HepG2 (cell line): ENCODE data around the gene RTP3. TPM values are rescaled to one million over a fixed set of nuclear protein-coding genes. Genes with fewer than 3 reads are reported as not detected.

Experiments
- ATAC-seq: fragments of 200-7000 bp; cut with Tn5 transposase; 3 replicates; pipeline ENCODE4 v1.9.1; 2020; ENCODE audit warnings: mild to moderate bottlenecking, moderate library complexity
- BruUV-seq: library from RNA; stranded (reverse); fragments of 400-500 nt; replicated peaks from 2 replicates; lab custom pipeline; 2021; lab: Mats Ljungman, UMichigan
- CTCF ChIA-PET: fragments of 300-600 bp; formaldehyde crosslinking; extraction: SDS; loops from one replicate; lab custom pipeline; 2021; ENCODE audit warnings: low total read pairs, inconsistent platforms, low intra/inter-chr PET ratio; lab: Yijun Ruan, JAX
- POLR2A ChIA-PET: fragments of 350-600 bp; sonication (Branson Sonifier 250); formaldehyde crosslinking; loops from one replicate; lab custom pipeline; 2020; ENCODE audit warnings: antibody characterized with exemption, inconsistent platforms; lab: Yijun Ruan, JAX
- DNase-seq: peaks from one replicate; pipeline ENCODE4 v3.0.0-alpha.2; 2015; ENCODE audit warnings: low spot score
- FAIRE-seq: peaks from 3 replicates; lab custom pipeline; 2011; peaks lifted over from hg19 to GRCh38; lab: Jason Lieb, UNC
- H2AFZ ChIP-seq: one replicate; pipeline ENCODE4 v1.6.1; 2011; ENCODE audit warnings: low read length, inconsistent platforms
- H3K27ac ChIP-seq: fragments of 300-600 bp; 3 replicates; pipeline ENCODE4 v1.8.0; 2011; ENCODE audit warnings: mixed run types, mild to moderate bottlenecking, mixed read lengths, low read length, inconsistent platforms; ENCODE audit not compliant: insufficient read depth; ENCODE audit errors: extremely low read length
- H3K27me3 ChIP-seq, 2 experiments: fragments of 200-600 bp in 1 of 2; 2 replicates in 1 of 2; 3 replicates in 1 of 2; pipeline versions ENCODE4 v1.6.0 to v1.8.0; 2011; ENCODE audit warnings: low read length in 2 of 2, mild to moderate bottlenecking in 2 of 2, moderate library complexity in 2 of 2, inconsistent platforms in 1 of 2; ENCODE audit not compliant: insufficient read depth in 2 of 2, control insufficient read depth in 1 of 2
- H3K36me3 ChIP-seq, 2 experiments: fragments of 200-600 bp in 1 of 2; replicated peaks in 1 of 2; 2 replicates in 1 of 2; 3 replicates in 1 of 2; pipeline versions ENCODE4 v1.5.1 to v1.8.0; 2011; ENCODE audit warnings: low read length in 2 of 2, inconsistent platforms in 1 of 2; ENCODE audit not compliant: insufficient read depth in 2 of 2, control insufficient read depth in 1 of 2
- H3K4me1 ChIP-seq: 2 replicates; pipeline ENCODE4 v1.5.1; 2012; ENCODE audit warnings: low read length, inconsistent platforms; ENCODE audit not compliant: insufficient read depth
- H3K4me2 ChIP-seq: 2 replicates; pipeline ENCODE4 v1.6.0; 2011; ENCODE audit warnings: low read depth, low read length, inconsistent platforms
- H3K4me3 ChIP-seq, 3 experiments: fragments of 200-600 bp in 1 of 3; sonication (generic), shearing (Covaris generic) in 1 of 3; replicated peaks in 1 of 3; 2 replicates each; pipeline ENCODE4 v1.5.1; 2011 to 2016; ENCODE audit warnings: low read length in 3 of 3, inconsistent platforms in 2 of 3, low read depth in 2 of 3, mild to moderate bottlenecking in 2 of 3, control low read depth in 1 of 3, mixed read lengths in 1 of 3; ENCODE audit not compliant: insufficient read depth in 1 of 3
- H3K79me2 ChIP-seq: one replicate; pipeline ENCODE4 v1.6.1; 2011; ENCODE audit warnings: low read length, inconsistent platforms; ENCODE audit not compliant: insufficient read depth
- H3K9ac ChIP-seq: 2 replicates; pipeline ENCODE4 v1.6.0; 2011; ENCODE audit warnings: mild to moderate bottlenecking, low read depth, low read length, inconsistent platforms; ENCODE audit not compliant: insufficient read depth
- H3K9me3 ChIP-seq: 2 replicates; pipeline ENCODE4 v1.5.1; 2012; ENCODE audit warnings: mild to moderate bottlenecking, low read length
- H4K20me1 ChIP-seq: 2 replicates; pipeline ENCODE4 v1.6.0; 2011; ENCODE audit warnings: inconsistent platforms, mild to moderate bottlenecking, low read length, moderate library complexity; ENCODE audit not compliant: insufficient read depth
- ATF1 ChIP-seq: IDR thresholded peaks from 2 replicates; pipeline ENCODE4 v1.6.1; 2016; ENCODE audit warnings: mild to moderate bottlenecking, control low read depth
- HDAC6 ChIP-seq: fragments of 200-600 bp; sonication (generic); IDR thresholded peaks from 2 replicates; pipeline ENCODE4 v1.7.0; 2017; ENCODE audit warnings: mild to moderate bottlenecking, antibody characterized with exemption, low read length, low read depth
- HHEX ChIP-seq: IDR thresholded peaks from 2 replicates; pipeline ENCODE4 v1.6.1; 2016; ENCODE audit warnings: control low read depth
- KLF12 ChIP-seq: sonication (generic); formaldehyde crosslinking; IDR thresholded peaks from 2 replicates; pipeline ENCODE4 v1.4.0; 2020; ENCODE audit warnings: missing genetic modification reagents, borderline replicate concordance
- MBD4 ChIP-seq: IDR thresholded peaks from 2 replicates; pipeline ENCODE4 v1.6.1; 2012; ENCODE audit warnings: low read length, inconsistent platforms, borderline replicate concordance
- XRCC5 ChIP-seq: fragments of 200-400 bp; formaldehyde crosslinking; optimal IDR thresholded peaks from 2 replicates; pipeline ENCODE3; 2017; ENCODE audit warnings: mild to moderate bottlenecking, low read length
- ZBTB4 ChIP-seq: sonication (generic); formaldehyde crosslinking; IDR thresholded peaks from 2 replicates; pipeline ENCODE4 v1.4.0; 2020; ENCODE audit warnings: missing genetic modification reagents, mild to moderate bottlenecking, borderline replicate concordance
- ZNF17 ChIP-seq: sonication (generic); formaldehyde crosslinking; IDR thresholded peaks from 2 replicates; pipeline ENCODE4 v1.5.0; 2020; ENCODE audit warnings: mild to moderate bottlenecking, missing genetic modification reagents
- ZNF615 ChIP-seq: sonication (generic); formaldehyde crosslinking; IDR thresholded peaks from 2 replicates; pipeline ENCODE4 v1.5.0; 2020; ENCODE audit warnings: mild to moderate bottlenecking, missing genetic modification reagents, borderline replicate concordance
- ZNF709 ChIP-seq: sonication (generic); formaldehyde crosslinking; IDR thresholded peaks from 2 replicates; pipeline ENCODE4 v1.5.0; 2020; ENCODE audit warnings: mild to moderate bottlenecking, missing genetic modification reagents
- ZSCAN5A ChIP-seq: sonication (generic); formaldehyde crosslinking; IDR thresholded peaks from 2 replicates; pipeline ENCODE4 v1.8.0; 2022; ENCODE audit warnings: mild to moderate bottlenecking, missing genetic modification reagents, borderline replicate concordance
- ZSCAN9 ChIP-seq: IDR thresholded peaks from 2 replicates; pipeline ENCODE4 v1.6.1; 2016; ENCODE audit warnings: borderline replicate concordance
- WGBS: methylation state at CpG from one replicate; pipeline ENCODE4 v1.1.6; 2017; ENCODE audit warnings: low lambda C conversion rate; 5-methylcytosine and 5-hydroxymethylcytosine counted together
- in situ Hi-C: cut with HindIII; loops from 2 replicates; pipeline ENCODE4 v1.10.0; 2017; ENCODE audit warnings: low pct_unique_long_range_greater_than_20kb; ENCODE audit not compliant: extremely low pct_ligation_motif_present
- intact Hi-C: fragments of 100-400 bp; cut with micrococcal nuclease; formaldehyde crosslinking; loops from one replicate; pipeline ENCODE4 v1.10.0; 2022; ENCODE audit not compliant: unreplicated experiment
- polyA plus RNA-seq, 8 experiments: library from polyadenylated mRNA; depleted of rRNA in 3 of 8; stranded (reverse) in 7 of 8; unstranded in 1 of 8; fragments of >200 nt; fragmentation: Illumina TruSeq in 4 of 8; extraction: Trizol in 4 of 8; gene quantifications; 2 replicates each; pipeline versions ENCODE4 v1.2.1 to v1.2.3, GENCODE V29; 2011 to 2016; ENCODE audit warnings: low read depth in 4 of 8, missing spikeins in 1 of 8, mixed read lengths in 1 of 8; ENCODE audit not compliant: insufficient read depth in 1 of 8
- total RNA-seq, 5 experiments: library from RNA; depleted of rRNA; stranded (reverse); fragments of >200 nt; fragmentation: Illumina TruSeq; extraction: Trizol; gene quantifications; 2 replicates each; pipeline ENCODE4 v1.2.3, GENCODE V29; 2016; ENCODE audit warnings: low read depth in 1 of 5

RTP3 gene
- total and polyA plus RNA-seq, 2 of the 13 experiments (the other 11 are each of a cell fraction or from before 2014, with no cell fraction given) = 0.09 TPM; not detected in 1

GRCh38 chr3:46509661-46510187, 11.9 kb downstream of the RTP3 start:
- DNase-seq = no peak
- Histone ChIP-seq H3K9me3 (no peaks in the 10 kb centered on the region), H3K27me3 (peaks cover 0 to 2% of the 10 kb centered on the region in 2 experiments; a peak in 2 of 5 replicates), H3K4me3 (no peak overlapping the region)
- TF ChIP-seq HDAC6 (no peak), ZNF615 (no peak), ZSCAN9 (CRISPR knock-in tag) (no peak), ATF1 (CRISPR knock-in tag) (no peak), ZNF709 (CRISPR knock-in tag) (no peak), HHEX (no peak), MBD4 (no peak)
- TF ChIP-seq, all 625 proteins: peak for 0
- in situ Hi-C loops (no loop called here), intact Hi-C loops (no loop called here)
- 22% methylated on average over 4 of the region's 4 CpGs for WGBS
- Histone ChIP-seq H3K9ac (no peak overlapping the region), H3K36me3 (no peaks in the 10 kb centered on the region), H2AFZ (no peak overlapping the region), H3K4me1 (no peaks in the 10 kb centered on the region), H3K27ac (no peak overlapping the region), H3K4me2 (no peak overlapping the region), H3K79me2 (no peaks in the 10 kb centered on the region), H4K20me1 (no peaks in the 10 kb centered on the region)
- FAIRE-seq = no peak
- ChIA-PET POLR2A (no interaction called here), CTCF (no interaction called here)
- no peak for ATAC-seq
- BruUV-seq = no TSS peak

GRCh38 chr3:46512191-46512749, 14.5 kb downstream of the RTP3 start:
- CTCF ChIA-PET = no interaction called here
- H3K79me2 ChIP-seq = no peaks in the 10 kb centered on the region
- FAIRE-seq = no peak
- no peak overlapping the region for H3K4me2 ChIP-seq
- H3K36me3 ChIP-seq = no peaks in the 10 kb centered on the region
- H3K9ac ChIP-seq = no peak overlapping the region
- intact Hi-C loops = no loop called here
- POLR2A ChIA-PET = no interaction called here
- H3K9me3 ChIP-seq = no peaks in the 10 kb centered on the region
- TF ChIP-seq XRCC5 (no peak), KLF12 (CRISPR knock-in tag) (no peak), ZBTB4 (CRISPR knock-in tag) (no peak), ZNF17 (CRISPR knock-in tag) (no peak), ZSCAN5A (no peak)
- TF ChIP-seq, all 625 proteins: peak for 0
- 50% methylated on average over 2 of the region's 2 CpGs for WGBS
- DNase-seq (no peak), ATAC-seq (no peak)
- Histone ChIP-seq H2AFZ (no peak overlapping the region), H3K27ac (no peak overlapping the region), H3K4me1 (no peaks in the 10 kb centered on the region), H3K27me3 (peaks cover 0 to 2% of the 10 kb centered on the region in 2 experiments; a peak in 2 of 5 replicates), H4K20me1 (no peaks in the 10 kb centered on the region), H3K4me3 (no peak overlapping the region)
- in situ Hi-C loops = no loop called here
- no TSS peak for BruUV-seq
